Muscle of leg (tissue), 11 donors: ENCODE results near the gene SRPX. TPM values are rescaled to one million over a fixed set of nuclear protein-coding genes. Genes with fewer than 3 reads are reported as not detected.
A peak's percentile ranks its signal among the peaks of the same experiment; 100 is the strongest.

Experiments used
- DNase-seq: peaks from one replicate; pipeline ENCODE4 v3.0.0; 2013
- H3K27ac ChIP-seq: one replicate; pipeline ENCODE4 v1.5.1; 2013; ENCODE audit warnings: mild to moderate bottlenecking, low read length, control low read depth
- H3K27me3 ChIP-seq: one replicate; pipeline ENCODE4 v1.6.1; 2013; ENCODE audit warnings: low read length; ENCODE audit not compliant: control insufficient read depth, insufficient read depth
- H3K36me3 ChIP-seq: one replicate; pipeline ENCODE4 v1.6.1; 2013; ENCODE audit warnings: low read length; ENCODE audit not compliant: control insufficient read depth, insufficient read depth
- H3K4me1 ChIP-seq: one replicate; pipeline ENCODE4 v1.6.1; 2013; ENCODE audit warnings: low read length; ENCODE audit not compliant: control insufficient read depth, insufficient read depth
- H3K4me3 ChIP-seq: one replicate; pipeline ENCODE4 v1.5.1; 2013; ENCODE audit warnings: low read length, control low read depth
- H3K9me3 ChIP-seq: replicated peaks from 2 replicates; pipeline ENCODE4 v1.6.1; 2013; ENCODE audit warnings: low read depth, low read length; ENCODE audit not compliant: control insufficient read depth
- WGBS: methylation state at CpG from one replicate; pipeline ENCODE4 v1.1.5; 2013; ENCODE audit warnings: missing lambda C conversion rate; ENCODE audit not compliant: insufficient coverage; 5-methylcytosine and 5-hydroxymethylcytosine counted together
- polyA plus RNA-seq, 8 donors: library from polyadenylated mRNA; unstranded; fragments of 120-200 nt; gene quantifications; one replicate each; pipeline versions ENCODE4 v1.2.1 to v1.2.3, GENCODE V29; 2013; ENCODE audit warnings: inconsistent platforms in 1 of 8, low replicate concordance in 1 of 8; ENCODE audit not compliant: insufficient read length in 8 of 8, insufficient read depth in 1 of 8
- total RNA-seq: library from RNA; stranded (reverse); fragments of 120-200 nt; gene quantifications from one replicate; pipeline ENCODE4 v1.2.4, GENCODE V29; 2013

SRPX gene
- total and polyA plus RNA-seq, 9 donors: 36.3 to 65.8 (median 47.4) TPM

DNA sequence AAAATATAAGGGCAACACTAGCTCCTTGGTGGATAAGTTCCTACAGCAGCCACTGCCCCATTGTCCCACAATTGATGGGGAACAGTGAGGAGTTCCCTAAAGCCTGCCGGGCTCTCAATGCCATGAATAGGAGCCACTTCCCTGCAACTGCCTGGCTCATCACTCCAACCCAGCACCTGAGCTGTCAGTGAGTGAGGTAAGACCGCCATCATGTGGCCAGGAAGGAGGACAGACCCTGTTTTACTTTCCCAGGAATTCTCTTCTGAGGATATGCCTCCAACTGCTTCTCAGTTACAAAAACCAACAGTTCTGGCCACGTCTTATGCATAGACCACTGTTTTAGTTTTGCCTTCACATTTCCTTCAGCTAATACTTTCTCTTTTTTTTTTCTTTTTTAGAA, 45.5 kb downstream of the SRPX start:
- Histone ChIP-seq H3K27me3 (peaks cover 21% of the 10 kb centered on the region), H3K27ac (no peak overlapping the region), H3K9me3 (no peaks in the 10 kb centered on the region), H3K4me3 (no peak overlapping the region), H3K36me3 (no peaks in the 10 kb centered on the region), H3K4me1 (no peaks in the 10 kb centered on the region)
- DNase-seq: peak; percentile 30
- 17% methylated on average over 3 of the region's 3 CpGs for WGBS

DNA sequence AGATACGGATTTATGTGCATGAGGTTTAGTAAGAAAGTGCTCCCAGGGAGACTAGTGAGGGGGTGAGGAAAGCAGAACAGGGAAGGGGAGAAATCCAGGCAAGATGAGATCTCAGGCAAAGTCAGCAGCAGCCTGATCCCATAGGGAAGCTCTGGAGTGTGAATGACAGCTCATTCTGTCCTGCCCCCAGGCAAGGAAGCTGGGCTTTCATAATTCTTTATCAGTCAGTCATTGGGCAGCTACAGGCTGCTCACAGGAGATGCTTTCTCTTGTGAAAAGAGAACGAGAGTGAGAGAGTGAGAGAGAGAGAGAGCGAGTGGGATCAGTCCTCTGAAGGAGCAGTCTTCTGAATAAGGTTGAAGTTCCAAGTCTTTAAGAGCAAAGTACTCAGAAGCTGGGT, 48.1 kb downstream of the SRPX start:
- Histone ChIP-seq H3K4me3 (no peak overlapping the region), H3K27ac (no peak overlapping the region), H3K4me1 (no peaks in the 10 kb centered on the region), H3K27me3 (peaks cover 25% of the 10 kb centered on the region), H3K36me3 (no peaks in the 10 kb centered on the region), H3K9me3 (no peaks in the 10 kb centered on the region)
- WGBS: 64% methylated on average over 2 of the region's 3 CpGs
- DNase-seq: no peak

DNA sequence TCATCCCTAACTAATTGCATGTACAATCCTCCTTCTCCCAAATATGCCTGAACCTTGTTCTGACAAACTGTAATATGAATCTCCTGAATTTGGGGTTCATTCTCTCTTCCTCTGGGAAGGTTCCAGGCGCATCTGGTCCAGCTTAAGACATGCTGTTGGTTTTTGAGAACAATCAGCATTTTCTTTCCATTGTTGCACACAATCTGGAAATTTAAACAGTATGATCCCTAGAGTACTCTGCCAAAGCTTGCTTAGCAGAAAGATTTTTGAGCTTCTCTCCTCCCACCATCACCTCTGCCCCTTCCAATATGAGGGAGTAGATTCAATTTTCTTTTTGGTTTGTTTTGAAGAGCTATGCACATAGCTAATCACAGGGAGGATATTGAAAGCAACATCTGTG, 50.1 kb downstream of the SRPX start:
- Histone ChIP-seq H3K27me3 (peaks cover 26% of the 10 kb centered on the region), H3K36me3 (no peaks in the 10 kb centered on the region), H3K4me3 (no peak overlapping the region), H3K27ac (no peak overlapping the region), H3K9me3 (no peaks in the 10 kb centered on the region), H3K4me1 (no peaks in the 10 kb centered on the region)
- DNase-seq: peak; percentile 40
- WGBS: 60% methylated on average over 1 of the region's 1 CpG

DNA sequence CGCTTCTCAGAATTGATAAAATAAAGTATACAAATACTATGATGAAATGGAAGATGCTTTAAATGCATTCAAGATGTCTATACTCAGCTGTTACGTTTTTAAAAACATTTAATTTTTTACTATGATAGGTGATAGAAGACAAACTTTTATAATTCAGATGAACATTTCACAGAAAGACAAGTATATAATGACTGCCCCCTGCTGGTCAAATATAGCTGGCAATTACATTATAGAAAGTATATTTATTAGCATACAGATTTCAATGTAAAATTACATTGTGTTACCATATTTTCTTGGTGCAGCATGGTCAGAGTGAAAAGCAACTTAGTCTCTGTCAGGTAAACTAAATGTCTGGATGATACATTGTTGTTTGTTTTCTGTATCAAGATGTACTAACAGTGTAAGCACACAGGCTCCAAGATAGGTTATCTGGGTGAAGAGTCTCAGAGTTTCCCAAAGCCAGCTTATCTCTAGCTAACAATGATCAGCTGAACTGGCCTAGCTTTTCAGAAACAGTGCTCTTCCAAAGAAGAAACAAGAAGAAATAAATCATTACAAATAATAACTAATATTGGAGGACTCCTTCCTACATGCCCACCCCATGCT, 54.1 kb downstream of the SRPX start:
- Histone ChIP-seq H3K4me3 (no peak overlapping the region), H3K9me3 (no peaks in the 10 kb centered on the region), H3K27ac (no peak overlapping the region), H3K27me3 (peaks cover 15% of the 10 kb centered on the region), H3K4me1 (no peaks in the 10 kb centered on the region), H3K36me3 (no peaks in the 10 kb centered on the region)
- no CpG with 5 or more reads among the region's 2 CpGs for WGBS
- peak; percentile 32 for DNase-seq

DNA sequence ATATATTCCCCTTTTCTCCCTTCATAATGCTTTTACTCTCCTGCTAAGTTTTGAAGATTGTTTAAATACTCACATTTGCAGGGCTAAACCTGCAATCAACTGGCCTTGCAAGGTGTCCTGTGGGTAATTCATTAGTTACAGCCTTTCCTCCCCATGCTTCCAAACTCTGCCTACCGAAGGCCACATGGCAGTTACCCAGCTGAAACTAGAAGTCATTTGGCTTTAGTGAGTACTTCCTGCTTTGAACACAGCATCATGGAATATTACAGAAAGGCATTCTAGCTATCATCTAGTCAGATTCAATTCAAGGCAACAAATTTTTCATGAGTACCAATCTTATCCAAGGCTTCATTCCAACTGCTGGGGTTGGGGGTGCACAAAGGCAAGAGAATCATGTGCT, 55.6 kb downstream of the SRPX start:
- no peak for DNase-seq
- Histone ChIP-seq H3K27me3 (peaks cover 11% of the 10 kb centered on the region), H3K9me3 (no peaks in the 10 kb centered on the region), H3K27ac (no peak overlapping the region), H3K4me3 (no peak overlapping the region), H3K4me1 (no peaks in the 10 kb centered on the region), H3K36me3 (no peaks in the 10 kb centered on the region)
- 60% methylated on average over 1 of the region's 1 CpG for WGBS

DNA sequence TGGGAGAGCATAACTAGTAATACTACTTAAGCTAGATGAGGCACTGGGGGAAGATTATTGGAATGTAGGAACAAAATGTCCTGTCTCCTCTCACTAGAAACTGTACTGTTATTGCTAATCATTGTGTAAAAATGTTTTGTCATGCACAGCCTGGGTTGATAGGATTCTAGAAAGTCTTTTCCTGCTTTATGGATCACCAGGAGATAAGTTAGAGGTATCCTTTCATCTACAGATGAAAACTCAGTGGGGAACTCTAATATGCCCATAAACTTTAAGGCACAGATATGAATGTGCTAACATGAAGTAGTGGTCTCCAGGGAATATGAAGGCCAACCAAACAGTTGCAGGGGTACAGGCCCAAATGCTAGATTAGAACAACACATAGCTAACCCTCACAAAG, 57.5 kb downstream of the SRPX start:
- H3K4me1 ChIP-seq: no peaks in the 10 kb centered on the region
- no peak overlapping the region for H3K27ac ChIP-seq
- no peak for DNase-seq
- H3K27me3 ChIP-seq: peaks cover 12% of the 10 kb centered on the region
- no peak overlapping the region for H3K4me3 ChIP-seq
- no peaks in the 10 kb centered on the region for H3K36me3 ChIP-seq
- no peaks in the 10 kb centered on the region for H3K9me3 ChIP-seq

DNA sequence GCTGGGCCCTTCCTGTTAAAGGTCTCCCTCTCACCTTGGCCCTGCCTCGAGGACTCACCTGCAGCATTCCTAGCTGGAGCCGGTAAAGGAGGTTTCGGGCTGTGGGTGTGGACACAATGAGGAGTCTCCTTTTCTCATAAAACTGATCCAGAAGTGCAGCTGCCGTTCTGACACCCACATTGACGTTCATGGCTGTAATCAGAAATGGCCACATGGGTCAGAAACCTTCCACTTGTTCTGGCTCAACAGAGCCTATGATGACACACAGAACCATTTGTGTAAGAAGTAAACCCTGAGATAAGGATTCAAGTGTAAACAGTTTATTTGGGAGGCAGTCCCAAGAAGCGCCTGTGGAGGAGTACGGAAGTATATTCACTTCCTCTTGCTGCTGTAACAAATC, 63.8 kb downstream of the SRPX start:
- Histone ChIP-seq H3K4me1 (no peaks in the 10 kb centered on the region), H3K27ac (no peak overlapping the region), H3K4me3 (no peak overlapping the region), H3K36me3 (peaks cover 3% of the 10 kb centered on the region), H3K27me3 (peaks cover 19% of the 10 kb centered on the region), H3K9me3 (no peaks in the 10 kb centered on the region)
- 75% methylated on average over 3 of the region's 7 CpGs for WGBS
- no peak for DNase-seq

DNA sequence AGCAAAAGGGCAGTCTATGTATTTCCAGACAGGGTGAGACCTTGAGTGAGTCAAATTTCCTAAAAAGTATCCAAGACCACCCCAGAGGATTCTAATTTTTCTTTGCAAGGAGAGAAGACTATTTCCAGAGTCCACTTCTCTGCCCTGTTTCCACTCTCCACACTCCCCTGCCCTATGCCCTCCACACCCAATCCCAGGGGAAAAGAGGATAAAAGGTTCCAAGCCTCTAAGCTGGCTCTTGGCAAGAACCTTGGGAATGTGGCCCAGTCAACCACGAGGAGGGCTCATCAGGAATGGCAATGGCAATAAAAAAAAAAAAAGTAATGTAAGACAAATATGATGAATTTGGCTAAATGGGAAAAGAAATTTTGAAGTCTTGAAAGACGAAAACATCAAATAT, 65.9 kb downstream of the SRPX start:
- Histone ChIP-seq H3K4me3 (no peak overlapping the region), H3K9me3 (no peaks in the 10 kb centered on the region), H3K4me1 (no peaks in the 10 kb centered on the region), H3K27me3 (peaks cover 21% of the 10 kb centered on the region), H3K36me3 (peaks cover 3% of the 10 kb centered on the region), H3K27ac (no peak overlapping the region)
- no peak for DNase-seq
- no CpG with 5 or more reads among the region's 2 CpGs for WGBS

DNA sequence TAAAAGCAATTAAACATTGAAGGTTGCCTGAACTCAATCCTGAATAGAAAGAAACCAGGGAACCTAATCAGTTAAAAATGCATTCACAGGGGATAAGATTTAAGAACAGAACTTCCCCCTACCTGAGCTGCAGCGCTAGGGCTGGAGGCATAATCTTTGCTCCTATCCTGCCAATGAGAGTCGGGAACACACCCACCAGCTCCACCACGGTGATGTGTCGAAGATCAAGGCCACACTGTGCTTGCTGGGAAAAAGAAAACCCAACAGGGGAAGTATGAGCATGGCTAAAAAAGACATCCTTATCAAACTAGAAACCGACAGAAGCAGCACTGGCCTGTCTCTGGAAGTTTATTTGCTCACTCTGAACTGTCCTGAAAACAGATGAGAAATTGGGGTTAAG, 66.3 kb downstream of the SRPX start:
- Histone ChIP-seq H3K27me3 (peaks cover 20% of the 10 kb centered on the region), H3K4me1 (no peaks in the 10 kb centered on the region), H3K27ac (no peak overlapping the region), H3K9me3 (no peaks in the 10 kb centered on the region), H3K4me3 (no peak overlapping the region), H3K36me3 (peaks cover 3% of the 10 kb centered on the region)
- WGBS: 60% methylated on average over 1 of the region's 5 CpGs
- no peak for DNase-seq

DNA sequence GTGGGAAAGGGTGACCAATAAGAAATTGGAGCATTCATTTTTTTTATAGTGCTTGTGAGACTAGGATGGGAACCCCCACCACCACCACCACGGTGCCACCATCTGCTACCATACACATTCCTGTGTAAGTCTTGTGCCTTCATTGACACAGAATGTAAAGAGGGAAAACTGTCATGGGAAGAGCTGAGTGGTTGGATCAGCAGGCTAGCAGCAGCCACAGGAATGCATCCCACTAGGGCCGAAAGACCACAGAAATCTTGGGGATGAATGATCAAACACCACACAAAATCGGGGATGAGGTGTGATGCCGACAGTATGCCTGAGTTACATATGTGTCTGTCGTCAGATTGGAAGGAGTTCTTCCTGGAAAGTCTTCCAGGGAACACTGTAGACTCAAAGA, 69.2 kb downstream of the SRPX start:
- no peaks in the 10 kb centered on the region for H3K36me3 ChIP-seq
- H3K4me3 ChIP-seq: no peak overlapping the region
- DNase-seq: no peak
- H3K4me1 ChIP-seq: no peaks in the 10 kb centered on the region
- H3K27ac ChIP-seq: no peak overlapping the region
- 100% methylated on average over 1 of the region's 5 CpGs for WGBS
- H3K9me3 ChIP-seq: no peaks in the 10 kb centered on the region
- peaks cover 21% of the 10 kb centered on the region for H3K27me3 ChIP-seq

DNA sequence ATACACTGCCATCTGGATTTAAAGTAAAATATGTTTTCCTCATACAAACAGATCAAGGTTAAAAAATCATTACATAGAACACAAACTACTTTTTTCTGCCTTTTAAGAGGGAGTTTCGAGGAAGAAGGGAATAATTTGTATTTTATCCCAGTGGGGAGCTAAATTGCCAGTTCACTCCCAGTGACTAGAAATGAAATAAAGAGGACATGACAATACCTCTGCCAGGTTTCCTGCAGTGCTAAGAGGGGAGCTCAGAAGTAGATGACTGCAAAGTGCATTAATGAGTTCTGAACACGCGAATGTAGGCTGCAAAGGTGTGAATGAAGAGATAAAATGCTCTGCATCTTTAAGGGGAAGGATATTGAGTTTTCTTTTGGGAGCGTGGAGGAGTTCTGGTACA, 69.7 kb downstream of the SRPX start:
- Histone ChIP-seq H3K9me3 (no peaks in the 10 kb centered on the region), H3K36me3 (no peaks in the 10 kb centered on the region), H3K4me3 (no peak overlapping the region), H3K4me1 (no peaks in the 10 kb centered on the region), H3K27me3 (peaks cover 21% of the 10 kb centered on the region), H3K27ac (no peak overlapping the region)
- no peak for DNase-seq
- 59% methylated on average over 4 of the region's 4 CpGs for WGBS
